HUDEP-2 (cell line): ENCODE data around the gene SEC62.

Experiments used
- DNase-seq, 76 experiments: peaks; one replicate each; lab custom pipeline; 2025; ENCODE audit not compliant: unreplicated experiment in 76 of 76; lab: John Stamatoyannopoulos, UW

SEC62 gene

GRCh38 chr3:169966428-169966950, at the start of gene SEC62:
SEC62 (plus strand) TSS chr3:169966807; CDS start chr3:169966823, 16 bp downstream.
- peak in 73 of 76 experiments; percentile 43 to 92 (median 83) for DNase-seq

GRCh38 chr3:169923189-169923588, 43.4 kb upstream of the SEC62 start:
- DNase-seq, result peak in 72 of 76 experiments; percentile 5 to 85 (median 57)

- no peak for DNase-seq
Observed at GRCh38 chr3:169923831-169924230, 42.8 kb upstream of the SEC62 start.

- peak in 65 of 76 experiments; percentile 7 to 90 (median 51) for DNase-seq
Observed at GRCh38 chr3:169929830-169930519, 36.6 kb upstream of the SEC62 start.

GRCh38 chr3:169930843-169931242, 35.8 kb upstream of the SEC62 start:
- DNase-seq, result no peak

- no peak for DNase-seq
Observed at GRCh38 chr3:169931747-169932520, 34.7 kb upstream of the SEC62 start.

GRCh38 chr3:169939320-169939719, 27.3 kb upstream of the SEC62 start:
- DNase-seq, result peak in 69 of 76 experiments; percentile 4 to 91 (median 51)

GRCh38 chr3:169939751-169940150, 26.9 kb upstream of the SEC62 start:
- peak in 4 of 76 experiments; percentile 9 to 14 (median 12) for DNase-seq

- DNase-seq, result no peak
Observed at GRCh38 chr3:169940470-169941181, 26.0 kb upstream of the SEC62 start.

- peak in 17 of 76 experiments; percentile 2 to 46 (median 22) for DNase-seq
Observed at GRCh38 chr3:169945313-169945712, 21.3 kb upstream of the SEC62 start.

- DNase-seq, result peak in 2 of 76 experiments; percentile 2 to 5
Observed at GRCh38 chr3:169946336-169946735, 20.3 kb upstream of the SEC62 start.

GRCh38 chr3:169948559-169949448, 17.8 kb upstream of the SEC62 start:
- no peak for DNase-seq

GRCh38 chr3:169952045-169952444, 14.6 kb upstream of the SEC62 start:
- no peak for DNase-seq

- DNase-seq, result peak in 1 of 76 experiments; percentile 22
Observed at GRCh38 chr3:169953462-169954141, 13.0 kb upstream of the SEC62 start.

- DNase-seq, result no peak
Observed at GRCh38 chr3:169954142-169954756, 12.4 kb upstream of the SEC62 start.

- no peak for DNase-seq
Observed at GRCh38 chr3:169955406-169955805, 11.2 kb upstream of the SEC62 start.

GRCh38 chr3:169964176-169964575, 2.4 kb upstream of the SEC62 start:
- no peak for DNase-seq

GRCh38 chr3:169965562-169966427, 812 bp upstream of the SEC62 start:
- peak in 30 of 76 experiments; percentile 6 to 71 (median 44) for DNase-seq
